Activated T-helper 1 cell treated with anti-CD3 and anti-CD28 coated beads, Interleukin-2, amount 50 U/mL, for 16 hours (primary cell): Measurements from ENCODE around the gene KLHDC7A.

Experiments
- DNase-seq, 2 donors: peaks; one replicate each; pipeline ENCODE4 v3.0.0-alpha.2; 2020; ENCODE audit warnings: low read depth in 1 of 2, low spot score in 1 of 2

The KLHDC7A gene

DNA sequence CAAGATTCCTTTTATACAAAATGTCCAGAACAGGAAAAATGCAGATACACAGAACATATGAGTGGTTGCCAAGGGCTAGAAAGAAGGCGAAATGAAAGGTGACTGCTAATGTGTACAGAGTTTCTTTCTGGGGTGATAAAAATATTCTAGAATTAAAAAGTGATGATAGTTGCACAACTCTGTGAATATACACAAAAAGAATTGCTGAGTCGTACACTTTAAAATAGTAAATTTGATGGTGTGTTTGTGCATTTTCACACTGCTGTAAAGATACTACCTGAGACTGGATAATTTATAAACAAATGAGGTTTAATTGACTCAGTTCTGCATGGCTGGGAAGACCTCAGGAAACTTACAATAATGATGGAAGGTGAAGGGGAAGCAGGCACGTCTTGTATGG, 23.9 kb downstream of the KLHDC7A start:
- no peak for DNase-seq

DNA sequence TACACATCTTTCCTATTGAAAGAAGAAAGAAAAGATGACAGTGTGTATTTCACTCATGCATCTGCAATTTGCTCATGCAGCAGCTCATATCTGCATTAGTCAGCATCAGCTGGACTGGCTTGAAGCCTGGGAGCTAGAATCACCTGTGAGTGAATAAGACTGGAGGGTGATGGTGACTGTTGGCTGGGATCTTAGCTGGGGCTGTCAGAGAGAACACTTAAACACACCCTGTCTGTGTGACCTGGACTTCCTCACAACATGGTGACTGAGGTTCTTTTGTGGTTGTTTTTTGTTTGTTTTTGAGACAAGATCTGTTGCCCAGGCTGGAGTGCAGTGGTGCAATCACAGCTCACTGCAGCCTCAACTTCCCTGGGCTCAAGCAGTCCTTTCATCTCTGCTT, 24.9 kb downstream of the KLHDC7A start:
- DNase-seq = no peak

DNA sequence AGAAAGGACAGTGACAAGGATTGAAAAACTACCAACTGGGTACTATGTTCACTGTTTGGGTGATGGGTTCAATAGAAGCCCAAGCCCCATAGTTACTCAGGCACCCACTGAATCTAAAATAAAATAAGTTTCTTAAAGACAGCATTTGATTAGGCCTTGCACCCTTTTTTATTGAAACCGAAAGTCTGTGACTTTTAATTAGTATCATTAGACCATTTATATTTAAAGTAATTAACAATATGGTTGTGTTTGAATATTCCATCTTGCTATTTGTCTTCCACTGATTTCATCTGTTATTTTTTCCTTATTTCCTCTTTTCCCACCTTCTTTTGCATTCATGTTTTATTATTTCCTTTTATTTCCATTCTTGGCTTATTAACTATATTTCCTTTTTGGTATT, 27.4 kb downstream of the KLHDC7A start:
- DNase-seq = no peak

DNA sequence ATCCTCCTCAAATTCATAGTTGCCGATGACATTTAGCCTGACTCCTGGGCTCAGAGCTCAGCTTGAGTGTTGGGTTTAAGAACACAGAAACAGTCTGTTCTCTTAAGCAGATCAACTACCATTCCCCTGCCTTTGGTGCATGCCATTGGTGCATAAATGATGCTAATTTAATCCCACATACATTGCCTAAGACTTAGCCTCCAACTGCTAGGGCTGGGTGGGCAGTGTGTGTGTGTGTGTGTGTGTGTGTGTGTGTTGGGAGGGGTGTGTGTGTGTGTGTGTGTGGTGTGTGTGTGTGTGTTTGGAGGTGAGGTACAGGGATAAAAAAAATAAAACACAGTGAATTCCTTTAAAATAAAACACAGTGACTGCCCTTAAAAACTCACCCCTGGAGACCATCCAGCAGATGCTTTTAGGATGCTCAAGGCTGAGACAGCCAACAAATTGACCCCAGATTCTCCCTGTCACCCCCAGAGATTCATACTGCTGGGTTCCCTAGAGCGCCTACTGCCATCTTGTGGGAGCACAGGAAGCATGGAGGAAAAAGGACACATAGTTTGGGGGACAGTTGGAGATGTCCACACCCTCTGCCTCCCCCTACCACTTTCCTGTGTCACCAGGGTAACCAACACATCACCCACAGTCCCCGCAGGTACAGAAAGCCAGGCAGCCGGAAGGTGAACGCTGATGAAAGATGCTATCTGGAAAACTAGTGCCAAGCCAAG, 30.6 kb downstream of the KLHDC7A start:
- no peak for DNase-seq

DNA sequence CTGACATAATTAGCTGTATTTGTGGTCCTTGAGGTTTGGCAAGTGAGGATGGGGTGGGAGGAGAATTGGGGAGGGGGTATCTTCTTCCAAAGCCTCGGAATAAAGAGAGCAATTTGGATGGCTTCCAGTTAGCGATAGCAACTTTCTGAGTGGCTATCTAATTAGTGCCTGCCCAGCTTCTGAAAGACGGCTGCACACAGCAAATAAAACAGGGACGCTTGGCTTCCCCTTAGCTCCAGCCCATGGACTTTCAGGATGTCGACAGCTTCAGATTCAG, 31.1 kb downstream of the KLHDC7A start:
- no peak for DNase-seq

DNA sequence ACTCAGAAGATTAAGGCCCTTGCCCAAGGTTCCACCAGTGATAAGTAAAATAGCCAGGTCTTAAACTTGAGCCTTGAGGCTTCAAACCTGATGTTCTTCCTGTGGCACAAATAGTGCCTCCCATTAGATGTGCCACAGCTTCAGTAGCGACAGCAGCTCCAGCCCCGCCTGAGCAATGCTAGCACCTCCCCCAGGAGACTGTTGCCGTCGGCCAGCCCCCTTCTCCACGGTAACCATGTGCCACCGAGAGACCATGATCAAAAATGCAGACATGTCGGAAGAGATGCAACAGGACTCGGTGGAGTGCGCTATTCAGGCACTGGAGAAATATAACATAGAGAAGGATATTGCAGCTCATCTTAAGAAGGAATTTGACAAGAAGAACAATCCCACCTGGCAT, 32.2 kb downstream of the KLHDC7A start:
- DNase-seq = no peak

DNA sequence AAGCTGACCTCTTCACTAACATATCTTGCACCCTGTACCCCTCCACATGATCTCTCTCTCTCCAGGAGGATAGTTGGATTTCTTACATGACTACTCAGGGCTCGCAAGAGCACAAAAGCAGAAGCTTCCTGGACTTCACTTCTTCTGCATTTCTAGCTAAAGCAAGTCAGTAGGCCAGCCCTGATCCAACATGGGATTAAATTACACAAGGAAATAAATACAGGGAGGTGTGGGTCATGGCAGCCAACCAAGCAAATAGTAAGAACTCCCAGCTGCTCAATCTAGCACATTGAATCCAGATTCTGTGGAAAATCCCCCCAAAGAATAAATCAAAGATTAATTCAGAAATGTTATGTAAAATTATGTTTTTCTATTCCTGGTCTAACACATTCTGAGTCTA, 33.3 kb downstream of the KLHDC7A start:
- no peak for DNase-seq

DNA sequence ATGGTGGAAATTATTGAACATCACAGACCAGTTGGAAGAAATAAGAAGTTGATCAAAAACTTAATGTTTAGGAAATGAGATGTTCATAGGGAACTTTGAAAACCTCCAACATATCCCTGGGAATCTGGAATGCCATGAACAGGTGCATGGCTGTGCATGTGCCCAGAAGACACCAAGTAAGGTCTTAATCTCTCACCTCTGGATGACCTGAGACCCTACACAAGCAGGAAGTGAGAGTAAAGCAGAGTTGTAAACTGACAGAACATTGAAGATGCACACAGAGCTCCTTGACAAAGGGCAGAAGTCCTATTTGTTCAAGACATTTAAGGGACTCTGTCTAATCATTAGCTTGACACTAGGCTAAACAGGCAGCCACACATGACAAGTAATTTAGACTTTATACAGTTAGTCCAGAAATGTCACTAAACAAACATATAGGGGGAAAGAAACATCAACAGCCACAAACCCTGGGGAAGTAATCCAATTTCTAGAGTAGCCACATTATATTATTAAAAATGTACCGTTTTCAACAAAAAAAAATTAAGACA, 34.5 kb downstream of the KLHDC7A start:
- no peak for DNase-seq

DNA sequence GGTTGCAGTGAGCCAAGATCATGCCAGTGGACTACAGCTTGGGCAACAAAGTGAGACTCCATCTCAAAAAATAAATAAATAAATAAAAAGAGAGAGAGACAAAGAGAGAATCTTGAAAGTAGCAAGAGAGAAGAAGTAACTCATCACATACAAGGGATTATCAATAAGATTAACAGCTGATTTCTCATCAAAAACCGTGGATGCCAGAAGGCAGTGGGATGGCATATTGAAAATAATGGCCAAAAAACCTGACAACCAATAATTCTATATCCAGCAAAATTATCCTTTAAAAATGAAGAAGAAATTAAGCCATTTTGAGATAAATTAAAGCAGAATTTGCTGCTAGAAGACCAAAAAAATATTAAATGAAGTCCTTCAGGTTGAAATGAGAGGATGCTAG, 35.7 kb downstream of the KLHDC7A start:
- DNase-seq = no peak

DNA sequence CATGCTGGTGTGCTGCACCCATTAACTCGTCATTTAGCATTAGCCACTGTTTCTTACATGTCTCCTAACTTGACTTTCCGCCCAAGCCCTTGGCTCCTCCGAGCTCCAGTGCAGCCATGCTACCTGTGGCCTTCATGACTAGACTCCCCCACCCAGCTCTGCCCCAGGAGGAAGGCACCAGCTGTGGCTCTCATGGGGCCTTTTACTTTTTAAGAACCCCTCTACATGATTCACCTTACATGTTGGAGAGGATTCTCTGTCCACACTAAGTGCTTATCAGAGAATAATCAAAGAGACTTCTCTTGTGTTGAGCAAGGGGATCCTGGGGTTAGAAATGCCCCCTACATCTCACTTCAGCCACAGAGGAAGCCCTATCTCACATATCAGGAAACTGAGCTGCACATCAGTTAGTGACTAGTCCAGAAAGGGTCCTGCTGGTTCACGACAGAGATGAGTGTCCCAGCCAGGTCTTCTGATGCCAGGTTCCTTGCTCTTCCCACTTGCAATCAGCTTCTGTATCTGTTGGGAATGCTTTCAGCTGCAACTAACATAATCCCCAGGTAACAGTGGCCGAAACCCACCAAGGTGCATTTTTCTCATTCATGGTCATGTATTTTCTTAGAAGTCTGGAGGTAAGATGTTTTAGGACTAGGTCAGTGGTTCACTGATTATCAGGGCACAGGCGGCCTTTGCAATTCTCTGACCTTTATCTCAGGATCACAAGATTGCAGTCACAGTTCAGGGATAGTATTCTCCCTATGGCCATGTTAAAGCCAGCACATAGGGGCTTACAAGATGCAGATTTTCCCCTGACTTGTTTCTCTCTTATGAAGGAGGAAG, 45.9 kb downstream of the KLHDC7A start:
- no peak for DNase-seq

DNA sequence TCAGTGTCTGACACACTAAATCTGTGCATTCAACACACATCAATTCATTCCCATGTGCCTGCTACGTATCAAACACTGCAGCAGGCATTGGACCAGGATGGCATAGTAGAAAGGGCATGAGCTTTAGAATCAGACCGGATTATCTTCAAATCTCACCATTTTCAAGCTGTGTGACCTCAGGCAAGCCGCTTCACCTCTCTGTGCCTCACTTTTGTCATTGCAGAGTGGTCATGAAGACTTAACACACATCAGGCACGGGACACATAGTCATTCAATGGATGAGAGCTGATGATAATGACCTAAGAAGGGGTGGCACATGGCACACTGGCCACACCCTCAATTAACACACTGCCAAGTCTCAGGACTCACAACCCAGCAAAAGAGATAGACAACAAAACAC, 46.8 kb downstream of the KLHDC7A start:
- DNase-seq = no peak

DNA sequence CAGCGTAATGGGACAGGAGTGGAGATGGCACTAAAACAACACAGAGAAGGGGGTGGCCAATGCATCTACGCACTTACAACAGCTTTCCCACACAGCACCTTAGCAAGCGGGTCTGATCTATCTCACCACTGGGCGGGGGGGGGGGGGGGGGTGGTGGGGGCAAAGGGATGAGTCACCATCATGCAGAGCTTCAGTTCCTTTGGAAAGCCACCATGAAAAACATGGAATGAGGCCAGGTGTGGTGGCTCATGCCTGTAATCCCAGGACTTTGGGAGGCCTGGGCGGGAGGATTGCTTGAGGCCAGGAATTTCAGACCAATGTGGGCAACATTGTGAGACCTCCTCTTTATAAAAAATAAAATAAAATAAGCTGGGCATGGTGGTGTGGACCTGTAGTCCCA, 47.2 kb downstream of the KLHDC7A start:
- DNase-seq = no peak

DNA sequence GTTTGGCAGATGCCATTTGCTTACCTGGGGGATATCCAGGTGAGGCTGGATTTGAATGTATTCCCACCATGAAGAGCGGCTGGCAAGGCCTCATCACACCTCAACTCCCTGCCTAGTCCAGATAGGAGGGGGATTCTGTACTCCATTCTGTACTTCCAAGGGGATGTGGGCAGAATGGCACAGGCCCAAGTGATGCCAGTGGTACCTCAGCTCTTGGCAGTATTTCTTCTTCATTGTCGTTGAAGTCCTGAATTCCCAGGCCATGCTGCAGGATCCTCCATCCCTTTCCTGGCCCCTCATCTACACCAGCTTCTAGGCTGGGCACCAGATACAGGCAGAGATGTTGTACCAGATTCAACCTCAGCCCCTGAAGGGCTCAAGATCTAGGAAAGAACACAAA, 47.9 kb downstream of the KLHDC7A start:
- DNase-seq = no peak

DNA sequence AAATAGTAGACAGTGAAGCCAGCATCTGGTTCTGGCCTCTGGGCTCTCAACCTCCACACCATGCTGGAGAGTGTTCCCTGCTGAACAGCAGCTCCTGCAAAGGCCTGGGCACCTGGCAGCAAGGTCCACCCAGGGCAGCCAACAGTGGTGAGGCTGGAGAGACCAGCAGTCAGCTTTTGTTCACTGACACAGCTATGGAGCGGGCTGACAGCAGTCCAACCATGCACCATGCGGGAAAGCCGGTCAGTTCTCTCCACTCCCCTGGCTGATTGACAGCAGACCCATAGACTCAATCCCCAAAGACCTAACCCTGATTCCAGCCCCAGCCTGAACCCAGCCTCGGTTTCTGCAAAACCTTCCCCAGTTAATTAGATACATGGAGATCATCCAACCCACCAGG, 49.0 kb downstream of the KLHDC7A start:
- DNase-seq = no peak

DNA sequence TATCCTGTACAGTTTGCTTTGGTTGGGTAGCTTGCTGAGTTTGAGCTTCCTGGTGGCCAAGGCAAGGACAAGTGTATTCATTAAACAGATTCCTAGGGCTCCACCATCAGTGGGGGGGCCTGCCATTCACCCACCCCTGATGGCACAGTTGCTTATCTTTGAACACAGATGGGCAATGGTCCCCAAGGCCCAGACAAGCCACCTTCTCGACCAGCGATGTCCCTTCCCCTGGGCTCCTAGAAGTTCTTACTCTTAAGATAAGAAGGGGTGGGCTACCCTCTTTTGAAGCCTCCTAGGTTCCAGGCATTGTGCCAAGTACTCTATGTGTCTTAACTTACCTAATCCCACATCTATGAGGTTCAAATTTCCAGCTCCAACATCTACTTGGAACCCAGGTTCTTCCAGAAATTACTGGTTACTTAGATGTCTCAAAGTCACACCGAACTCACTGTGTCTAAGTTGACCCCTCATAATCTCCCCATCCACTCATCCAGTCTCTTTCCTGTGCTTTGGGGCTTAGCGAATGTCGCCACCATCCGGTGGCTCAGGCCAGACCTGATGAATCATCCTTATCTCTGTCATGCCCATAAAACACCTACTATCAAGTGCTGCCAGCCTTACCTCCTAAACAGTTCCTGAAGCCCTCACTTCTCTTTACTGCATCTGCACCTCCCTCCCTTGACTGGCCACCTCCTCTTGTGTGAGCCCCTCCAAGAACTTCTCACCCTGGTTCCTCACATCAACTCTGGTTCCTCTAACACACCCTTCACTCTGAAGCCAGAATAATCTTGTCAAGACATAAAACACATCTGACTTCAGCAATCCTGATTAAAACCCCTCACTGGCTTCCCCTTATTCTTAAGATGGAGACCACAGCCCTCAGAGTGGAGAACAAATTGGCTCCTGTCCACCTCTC, 50.1 kb downstream of the KLHDC7A start:
- DNase-seq = no peak

DNA sequence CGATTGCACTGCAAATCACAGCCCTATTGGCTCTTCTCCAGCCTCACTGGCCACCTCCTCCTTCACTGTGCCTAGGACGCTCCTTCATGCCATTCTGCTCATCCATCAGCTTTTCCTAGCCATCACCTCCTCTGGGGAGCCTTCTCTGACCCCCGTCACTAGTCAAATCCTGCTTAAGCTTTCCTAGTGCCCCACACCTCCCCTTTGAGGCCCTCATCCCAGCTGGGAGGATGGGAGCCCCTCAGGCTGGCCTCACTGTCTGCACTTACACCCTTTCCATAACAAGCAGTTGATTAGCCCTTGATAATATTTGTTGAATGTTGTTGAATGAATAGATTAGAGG, 50.7 kb downstream of the KLHDC7A start:
- DNase-seq = no peak

DNA sequence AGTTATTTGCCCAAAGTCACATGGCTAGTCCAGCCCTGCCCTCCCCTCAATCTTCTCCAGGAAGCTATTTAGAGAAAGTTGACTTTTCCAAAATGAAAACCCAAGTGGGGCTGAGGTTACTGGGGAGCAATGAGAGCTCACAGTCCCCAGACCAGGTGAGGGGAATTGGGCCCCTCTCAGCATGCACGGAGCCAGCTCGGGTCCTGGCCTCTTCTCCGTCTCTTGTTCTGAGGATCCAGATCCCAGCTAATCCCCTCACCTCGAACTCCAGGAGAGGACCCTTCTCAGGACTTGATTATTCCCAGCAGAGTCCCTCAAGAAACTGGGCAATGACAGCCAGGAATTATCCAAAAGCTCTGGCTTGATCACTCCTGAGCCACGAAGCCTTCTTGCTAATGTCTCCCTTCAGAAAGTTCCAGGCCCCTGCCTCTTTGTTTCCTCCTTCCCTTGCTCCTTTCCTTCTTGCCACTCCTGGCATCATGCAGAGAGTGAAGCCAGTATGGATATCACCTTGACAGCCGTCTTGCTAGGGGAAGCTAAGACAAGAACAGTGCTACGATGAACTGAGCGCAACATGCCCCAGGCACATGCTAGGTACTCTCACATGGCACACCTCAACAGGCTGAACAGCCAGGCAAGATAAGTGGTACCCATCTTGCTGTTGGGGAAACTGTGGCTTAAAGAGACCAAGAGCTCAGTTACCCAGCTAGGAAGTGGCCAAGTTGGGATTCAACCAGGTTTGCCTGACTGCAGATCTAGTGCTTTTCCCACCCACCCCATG, 51.9 kb downstream of the KLHDC7A start:
- DNase-seq = no peak

DNA sequence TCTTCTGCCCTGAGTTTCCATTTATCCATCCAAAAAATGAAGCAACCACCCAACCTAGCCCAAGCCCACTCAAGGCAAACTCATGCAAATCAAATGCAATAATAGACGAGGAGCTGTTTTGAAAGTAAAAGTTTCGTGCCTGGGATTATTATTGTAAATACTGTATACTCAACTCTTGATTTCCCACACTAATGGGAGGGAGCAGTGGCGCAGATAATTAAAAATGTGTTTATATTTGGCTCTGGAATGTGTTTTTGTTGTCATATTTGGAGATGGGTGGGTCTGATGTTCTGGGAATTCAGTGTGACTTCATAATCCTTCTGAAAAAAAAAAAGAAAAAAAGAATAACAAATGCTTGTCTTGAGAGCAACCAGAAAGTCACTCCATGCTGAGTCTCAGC, 52.5 kb downstream of the KLHDC7A start:
- no peak for DNase-seq

DNA sequence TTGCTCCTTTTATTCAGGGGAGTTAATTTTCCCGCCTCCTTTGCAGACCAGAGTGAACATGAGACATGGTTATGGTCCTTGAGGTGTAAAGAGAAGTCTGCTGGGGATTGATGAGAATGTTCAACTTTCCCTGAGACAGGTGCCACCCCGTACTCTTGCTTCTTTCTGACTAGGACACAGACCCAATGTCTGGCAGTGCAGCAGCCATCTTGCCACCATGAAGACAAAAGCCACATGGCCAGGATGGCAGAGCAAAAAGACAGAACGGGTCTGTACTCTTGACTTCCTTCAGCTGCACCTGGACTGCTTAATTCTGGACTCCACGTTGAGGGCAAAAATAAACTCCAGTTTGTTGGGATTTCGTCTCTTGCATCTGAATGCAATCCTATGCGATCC, 54.1 kb downstream of the KLHDC7A start:
- DNase-seq = no peak
